PFSK-1 (cell line): Measurements from ENCODE around the gene PCSK5.

Source experiments
- FOXP2 ChIP-seq: optimal IDR thresholded peaks from 2 replicates; pipeline ENCODE3; 2011; ENCODE audit warnings: borderline replicate concordance, control low read depth, inconsistent platforms; ENCODE audit not compliant: insufficient read depth; ENCODE audit errors: extremely low read length, extremely low read depth
- POLR2AphosphoS5 ChIP-seq: IDR thresholded peaks from 2 replicates; pipeline ENCODE4 v1.6.1; 2012; ENCODE audit warnings: low read depth, mild to moderate bottlenecking, control low read depth, low read length, moderate library complexity
- SIN3A ChIP-seq: IDR thresholded peaks from 2 replicates; pipeline ENCODE4 v1.6.1; 2012; ENCODE audit warnings: mild to moderate bottlenecking, low read length, moderate library complexity, borderline replicate concordance; ENCODE audit not compliant: insufficient read depth
- TAF1 ChIP-seq: IDR thresholded peaks from 2 replicates; pipeline ENCODE4 v1.6.1; 2012; ENCODE audit warnings: low read length, control low read depth, borderline replicate concordance; ENCODE audit not compliant: insufficient read depth
- TF ChIP-seq, protein P1 (sequence below), 2 experiments: IDR thresholded peaks; 2 replicates each; pipeline versions ENCODE4 v1.6.1 to v1.8.0; 2011 to 2012; ENCODE audit warnings: low read depth in 2 of 2, low read length in 2 of 2, control low read depth in 1 of 2, inconsistent platforms in 1 of 2, mild to moderate bottlenecking in 1 of 2, moderate library complexity in 1 of 2; ENCODE audit not compliant: insufficient read depth in 1 of 2

PCSK5 gene

GRCh38 chr9:75889577-75889976 is 896 bp upstream of the PCSK5 start:
- TF ChIP-seq SIN3A (no peak), TAF1 (no peak), POLR2AphosphoS5 (no peak), FOXP2 (no peak)
- TF ChIP-seq, protein P1, sequence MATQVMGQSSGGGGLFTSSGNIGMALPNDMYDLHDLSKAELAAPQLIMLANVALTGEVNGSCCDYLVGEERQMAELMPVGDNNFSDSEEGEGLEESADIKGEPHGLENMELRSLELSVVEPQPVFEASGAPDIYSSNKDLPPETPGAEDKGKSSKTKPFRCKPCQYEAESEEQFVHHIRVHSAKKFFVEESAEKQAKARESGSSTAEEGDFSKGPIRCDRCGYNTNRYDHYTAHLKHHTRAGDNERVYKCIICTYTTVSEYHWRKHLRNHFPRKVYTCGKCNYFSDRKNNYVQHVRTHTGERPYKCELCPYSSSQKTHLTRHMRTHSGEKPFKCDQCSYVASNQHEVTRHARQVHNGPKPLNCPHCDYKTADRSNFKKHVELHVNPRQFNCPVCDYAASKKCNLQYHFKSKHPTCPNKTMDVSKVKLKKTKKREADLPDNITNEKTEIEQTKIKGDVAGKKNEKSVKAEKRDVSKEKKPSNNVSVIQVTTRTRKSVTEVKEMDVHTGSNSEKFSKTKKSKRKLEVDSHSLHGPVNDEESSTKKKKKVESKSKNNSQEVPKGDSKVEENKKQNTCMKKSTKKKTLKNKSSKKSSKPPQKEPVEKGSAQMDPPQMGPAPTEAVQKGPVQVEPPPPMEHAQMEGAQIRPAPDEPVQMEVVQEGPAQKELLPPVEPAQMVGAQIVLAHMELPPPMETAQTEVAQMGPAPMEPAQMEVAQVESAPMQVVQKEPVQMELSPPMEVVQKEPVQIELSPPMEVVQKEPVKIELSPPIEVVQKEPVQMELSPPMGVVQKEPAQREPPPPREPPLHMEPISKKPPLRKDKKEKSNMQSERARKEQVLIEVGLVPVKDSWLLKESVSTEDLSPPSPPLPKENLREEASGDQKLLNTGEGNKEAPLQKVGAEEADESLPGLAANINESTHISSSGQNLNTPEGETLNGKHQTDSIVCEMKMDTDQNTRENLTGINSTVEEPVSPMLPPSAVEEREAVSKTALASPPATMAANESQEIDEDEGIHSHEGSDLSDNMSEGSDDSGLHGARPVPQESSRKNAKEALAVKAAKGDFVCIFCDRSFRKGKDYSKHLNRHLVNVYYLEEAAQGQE (IDR thresholded peaks at IDR 0.05; ENCODE audit: insufficient read depth in 1 of 2, low read depth in 2 of 2, low read length in 2 of 2) = no peak

DNA sequence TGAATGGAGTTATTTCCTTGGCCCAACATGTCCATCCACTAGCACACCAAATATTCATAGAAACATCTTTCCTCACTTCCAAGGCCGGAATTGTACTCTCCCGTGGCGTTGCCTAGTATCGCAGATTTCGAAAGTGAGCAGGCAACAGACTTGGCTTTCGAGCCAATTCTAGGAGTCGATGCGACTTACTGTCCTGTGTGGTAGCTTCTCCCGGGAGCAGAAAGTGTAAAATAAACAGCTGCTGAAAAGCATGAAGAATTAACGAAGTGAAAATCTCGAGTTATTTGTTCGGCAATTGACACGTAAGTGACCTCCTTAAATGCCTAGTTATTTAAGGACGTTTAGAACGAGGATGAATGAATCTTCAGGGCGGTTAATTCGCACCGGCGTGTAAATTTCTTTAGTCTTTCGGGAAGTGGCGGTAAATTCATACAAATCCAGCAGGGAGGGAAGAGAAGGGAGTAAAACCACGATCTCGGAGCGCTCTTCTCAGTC is 449 bp upstream of the PCSK5 start:
- TF ChIP-seq POLR2AphosphoS5 (no peak; the same call in 1 of the 2 replicates), TAF1 (no peak), FOXP2 (no peak), SIN3A (no peak)
- TF ChIP-seq, protein P1 (IDR thresholded peaks at IDR 0.05; ENCODE audit: insufficient read depth in 1 of 2, low read depth in 2 of 2, low read length in 2 of 2) = no peak

DNA sequence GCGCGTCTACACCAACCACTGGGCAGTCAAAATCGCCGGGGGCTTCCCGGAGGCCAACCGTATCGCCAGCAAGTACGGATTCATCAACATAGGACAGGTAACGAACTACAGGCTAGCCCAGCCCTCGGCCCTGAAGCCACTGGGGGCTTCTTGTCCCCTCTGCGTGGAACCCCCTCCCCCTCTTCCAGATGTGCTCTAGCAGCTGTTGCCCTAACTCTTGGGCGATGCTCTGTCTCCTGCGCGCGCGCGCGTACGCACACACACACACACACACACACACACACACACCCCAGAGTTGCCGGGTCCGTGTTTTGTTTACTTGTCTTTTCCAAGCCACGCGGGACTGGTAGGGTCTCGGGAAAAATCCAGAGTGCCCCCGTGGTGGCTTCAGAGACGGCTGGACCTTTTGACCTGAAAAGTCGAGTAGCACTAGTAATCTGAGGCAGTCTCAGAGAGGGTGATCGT is 836 bp downstream of the PCSK5 start:
- TF ChIP-seq, protein P1 (IDR thresholded peaks at IDR 0.05; ENCODE audit: insufficient read depth in 1 of 2, low read depth in 2 of 2, low read length in 2 of 2) = no peak
- TF ChIP-seq TAF1 (no peak), FOXP2 (no peak), SIN3A (no peak)

DNA sequence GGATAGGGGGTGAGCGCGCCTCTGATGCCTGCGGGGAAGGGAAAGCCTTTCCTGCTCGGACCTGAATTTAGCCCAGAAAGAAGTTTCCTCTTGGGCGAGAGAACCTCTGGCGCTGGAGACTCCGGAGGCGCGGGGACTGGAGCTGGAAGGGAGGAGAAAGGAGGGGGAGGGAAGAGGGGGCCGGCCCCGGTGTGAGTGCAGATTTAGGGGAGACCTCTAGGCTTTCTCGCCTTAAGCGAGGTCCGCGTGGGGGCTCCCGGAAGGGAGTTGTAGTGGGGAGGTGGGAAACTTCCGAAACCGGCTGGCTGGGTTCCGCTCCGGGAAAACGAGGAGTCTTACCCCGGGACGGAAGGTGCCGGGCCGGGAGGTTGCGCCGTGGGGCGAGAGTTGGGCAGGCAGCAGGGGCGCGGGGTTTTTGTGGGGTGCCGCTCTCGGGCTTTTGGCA is 1.3 kb downstream of the PCSK5 start:
- TF ChIP-seq, protein P1 (IDR thresholded peaks at IDR 0.05; ENCODE audit: insufficient read depth in 1 of 2, low read depth in 2 of 2, low read length in 2 of 2) = no peak
- no peak for TF ChIP-seq SIN3A

DNA sequence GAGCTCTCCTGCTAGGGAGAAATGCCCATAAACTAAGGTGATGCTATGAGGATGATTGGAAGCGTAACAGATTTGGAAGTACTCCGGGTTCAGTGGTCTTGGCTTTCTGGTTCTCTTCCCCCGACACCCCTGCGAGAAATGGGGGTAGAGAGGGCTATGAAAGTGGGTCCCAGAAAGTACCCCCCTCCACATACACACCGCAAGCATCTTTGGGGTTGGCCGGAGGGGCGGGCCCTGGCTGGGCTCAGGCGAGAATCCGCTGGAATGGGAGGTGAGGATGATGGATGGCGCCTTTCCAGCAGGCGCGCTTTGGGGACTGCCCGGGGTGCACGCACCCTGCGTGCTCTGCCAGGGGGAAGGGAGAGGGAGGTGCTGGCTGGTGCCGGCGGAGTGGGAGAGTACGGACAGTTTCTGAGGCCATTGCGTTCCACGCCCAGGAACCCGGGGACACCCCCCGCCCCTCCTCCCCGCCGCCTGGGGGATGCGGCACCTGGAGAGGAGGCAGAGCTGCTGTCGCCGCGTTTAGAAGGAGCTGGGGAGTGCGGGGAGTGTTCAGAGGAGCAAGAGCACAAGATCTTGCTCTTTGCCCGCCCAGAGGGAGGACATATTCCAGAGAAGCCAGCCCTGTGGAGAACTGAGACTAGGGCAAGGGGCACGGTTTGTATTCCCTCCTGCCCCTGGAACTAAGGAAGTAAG is 1.9 kb downstream of the PCSK5 start:
- TF ChIP-seq TAF1 = no peak
